WTC11 (cell line): ENCODE results near the gene NLGN4X. TPM values are rescaled to one million over a fixed set of nuclear protein-coding genes. Genes with fewer than 3 reads are reported as not detected.

Source experiments
- ATAC-seq: fragments of 200-7000 bp; cut with Tn5 transposase; 2 replicates; pipeline ENCODE4 v1.10.0; 2021; ENCODE audit warnings: mild to moderate bottlenecking, moderate library complexity
- CTCF ChIA-PET: fragments of 300-600 bp; sonication (Branson Sonifier 250); formaldehyde crosslinking; loops from one replicate; lab custom pipeline; 2021; ENCODE audit warnings: antibody characterized with exemption; lab: Charles Lee
- POLR2A ChIA-PET: fragments of 350-600 bp; sonication (Branson Sonifier 250); formaldehyde crosslinking; loops from one replicate; lab custom pipeline; 2021; ENCODE audit warnings: antibody characterized with exemption; lab: Charles Lee
- DNase-seq: peaks from one replicate; pipeline ENCODE4 v3.0.0; 2021; ENCODE audit warnings: low spot score
- H3K27ac Mint-ChIP-seq: 2 replicates; pipeline ENCODE4 v1.8.0; 2021; ENCODE audit warnings: mixed read lengths
- H3K27me3 Mint-ChIP-seq: 2 replicates; pipeline ENCODE4 v1.8.0; 2021; ENCODE audit warnings: low read depth, mild to moderate bottlenecking, moderate library complexity, mixed read lengths
- H3K36me3 Mint-ChIP-seq: 2 replicates; pipeline ENCODE4 v1.8.0; 2021; ENCODE audit warnings: mixed read lengths
- H3K4me1 Mint-ChIP-seq: 2 replicates; pipeline ENCODE4 v1.8.0; 2022; ENCODE audit warnings: mixed read lengths
- H3K4me3 Mint-ChIP-seq: 2 replicates; pipeline ENCODE4 v1.8.0; 2021; ENCODE audit warnings: mild to moderate bottlenecking, moderate library complexity, mixed read lengths
- H3K9me3 Mint-ChIP-seq: 2 replicates; pipeline ENCODE4 v1.8.0; 2021; ENCODE audit warnings: mixed read lengths
- ATF1 ChIP-seq: sonication (generic); formaldehyde crosslinking; IDR thresholded peaks from 2 replicates; pipeline ENCODE4 v1.8.1; 2023; ENCODE audit warnings: mild to moderate bottlenecking, moderate library complexity, missing genetic modification reagents
- CREB1 ChIP-seq: sonication (generic); formaldehyde crosslinking; IDR thresholded peaks from 2 replicates; pipeline ENCODE4 v1.8.0; 2023; ENCODE audit warnings: mild to moderate bottlenecking, missing genetic modification reagents
- ETV6 ChIP-seq: sonication (generic); formaldehyde crosslinking; IDR thresholded peaks from 2 replicates; pipeline ENCODE4 v1.8.1; 2022; ENCODE audit warnings: mild to moderate bottlenecking, missing genetic modification reagents
- FOXJ3 ChIP-seq: sonication (generic); formaldehyde crosslinking; IDR thresholded peaks from 2 replicates; pipeline ENCODE4 v1.9.0; 2021; ENCODE audit warnings: missing genetic modification reagents, mild to moderate bottlenecking, borderline replicate concordance
- IRF2 ChIP-seq: sonication (generic); formaldehyde crosslinking; IDR thresholded peaks from 2 replicates; pipeline ENCODE4 v1.8.0; 2022; ENCODE audit warnings: low read depth, missing genetic modification reagents, borderline replicate concordance
- JAZF1 ChIP-seq: fragments of 250-450 bp; sonication (Bioruptor Pico); IDR thresholded peaks from 2 replicates; pipeline ENCODE4 v1.9.0; 2021; ENCODE audit warnings: moderate library complexity, mild to moderate bottlenecking, inconsistent platforms
- RELA ChIP-seq: sonication (generic); formaldehyde crosslinking; IDR thresholded peaks from 2 replicates; pipeline ENCODE4 v1.8.1; 2022; ENCODE audit warnings: missing genetic modification reagents, mild to moderate bottlenecking, borderline replicate concordance
- RORB ChIP-seq: fragments of 250-450 bp; sonication (Bioruptor Pico); IDR thresholded peaks from 2 replicates; pipeline ENCODE4 v1.9.0; 2021; ENCODE audit warnings: mild to moderate bottlenecking
- total RNA-seq: library from RNA; stranded (reverse); gene quantifications from 3 replicates; pipeline ENCODE4 v1.2.3, GENCODE V29; 2021
- TF ChIP-seq, protein P1 (sequence below): sonication (generic); formaldehyde crosslinking; IDR thresholded peaks from 2 replicates; pipeline ENCODE4 v1.8.0; 2022; ENCODE audit warnings: missing genetic modification reagents
- TF ChIP-seq, protein P2 (sequence below): sonication (generic); formaldehyde crosslinking; IDR thresholded peaks from 2 replicates; pipeline ENCODE4 v1.8.0; 2023; ENCODE audit warnings: mild to moderate bottlenecking, missing genetic modification reagents
- TF ChIP-seq, protein P3 (sequence below): fragments of 250-450 bp; sonication (Bioruptor Pico); IDR thresholded peaks from 2 replicates; pipeline ENCODE4 v1.9.0; 2021; ENCODE audit warnings: moderate library complexity, mild to moderate bottlenecking, inconsistent platforms, borderline replicate concordance
- TF ChIP-seq, protein P4 (sequence below): fragments of 250-450 bp; sonication (Bioruptor Pico); IDR thresholded peaks from 2 replicates; pipeline ENCODE4 v1.9.0; 2021; ENCODE audit warnings: mild to moderate bottlenecking
- TF ChIP-seq, protein P5 (sequence below): sonication (generic); formaldehyde crosslinking; IDR thresholded peaks from 2 replicates; pipeline ENCODE4 v1.8.1; 2022; ENCODE audit warnings: mild to moderate bottlenecking, missing genetic modification reagents, moderate library complexity, borderline replicate concordance
- TF ChIP-seq, protein P6 (sequence below): sonication (generic); formaldehyde crosslinking; IDR thresholded peaks from 2 replicates; pipeline ENCODE4 v1.8.0; 2022; ENCODE audit warnings: mild to moderate bottlenecking, missing genetic modification reagents
- TF ChIP-seq, protein P7 (sequence below): sonication (generic); formaldehyde crosslinking; IDR thresholded peaks from 2 replicates; pipeline ENCODE4 v1.8.0; 2023; ENCODE audit warnings: missing genetic modification reagents
- TF ChIP-seq, protein P8 (sequence below): fragments of 250-450 bp; sonication (Bioruptor Pico); IDR thresholded peaks from 2 replicates; pipeline ENCODE4 v1.9.0; 2021; ENCODE audit warnings: mild to moderate bottlenecking

Gene NLGN4X
- total RNA-seq, 1 experiment from 2014 or later, result 53.8 TPM

- ChIA-PET POLR2A (no interaction called here), CTCF (no interaction called here)
- H3K27me3 Mint-ChIP-seq, result no peaks in the 10 kb centered on the region
- TF ChIP-seq CREB1 (CRISPR knock-in tag) (no peak), ETV6 (CRISPR knock-in tag) (no peak), FOXJ3 (CRISPR knock-in tag) (no peak), JAZF1 (CRISPR knock-in tag) (no peak), ATF1 (CRISPR knock-in tag) (no peak), RELA (CRISPR knock-in tag) (no peak), RORB (no peak)
- TF ChIP-seq, protein P1, sequence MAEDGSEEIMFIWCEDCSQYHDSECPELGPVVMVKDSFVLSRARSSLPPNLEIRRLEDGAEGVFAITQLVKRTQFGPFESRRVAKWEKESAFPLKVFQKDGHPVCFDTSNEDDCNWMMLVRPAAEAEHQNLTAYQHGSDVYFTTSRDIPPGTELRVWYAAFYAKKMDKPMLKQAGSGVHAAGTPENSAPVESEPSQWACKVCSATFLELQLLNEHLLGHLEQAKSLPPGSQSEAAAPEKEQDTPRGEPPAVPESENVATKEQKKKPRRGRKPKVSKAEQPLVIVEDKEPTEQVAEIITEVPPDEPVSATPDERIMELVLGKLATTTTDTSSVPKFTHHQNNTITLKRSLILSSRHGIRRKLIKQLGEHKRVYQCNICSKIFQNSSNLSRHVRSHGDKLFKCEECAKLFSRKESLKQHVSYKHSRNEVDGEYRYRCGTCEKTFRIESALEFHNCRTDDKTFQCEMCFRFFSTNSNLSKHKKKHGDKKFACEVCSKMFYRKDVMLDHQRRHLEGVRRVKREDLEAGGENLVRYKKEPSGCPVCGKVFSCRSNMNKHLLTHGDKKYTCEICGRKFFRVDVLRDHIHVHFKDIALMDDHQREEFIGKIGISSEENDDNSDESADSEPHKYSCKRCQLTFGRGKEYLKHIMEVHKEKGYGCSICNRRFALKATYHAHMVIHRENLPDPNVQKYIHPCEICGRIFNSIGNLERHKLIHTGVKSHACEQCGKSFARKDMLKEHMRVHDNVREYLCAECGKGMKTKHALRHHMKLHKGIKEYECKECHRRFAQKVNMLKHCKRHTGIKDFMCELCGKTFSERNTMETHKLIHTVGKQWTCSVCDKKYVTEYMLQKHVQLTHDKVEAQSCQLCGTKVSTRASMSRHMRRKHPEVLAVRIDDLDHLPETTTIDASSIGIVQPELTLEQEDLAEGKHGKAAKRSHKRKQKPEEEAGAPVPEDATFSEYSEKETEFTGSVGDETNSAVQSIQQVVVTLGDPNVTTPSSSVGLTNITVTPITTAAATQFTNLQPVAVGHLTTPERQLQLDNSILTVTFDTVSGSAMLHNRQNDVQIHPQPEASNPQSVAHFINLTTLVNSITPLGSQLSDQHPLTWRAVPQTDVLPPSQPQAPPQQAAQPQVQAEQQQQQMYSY (CRISPR knock-in tag), result no peak
- TF ChIP-seq, protein P2, sequence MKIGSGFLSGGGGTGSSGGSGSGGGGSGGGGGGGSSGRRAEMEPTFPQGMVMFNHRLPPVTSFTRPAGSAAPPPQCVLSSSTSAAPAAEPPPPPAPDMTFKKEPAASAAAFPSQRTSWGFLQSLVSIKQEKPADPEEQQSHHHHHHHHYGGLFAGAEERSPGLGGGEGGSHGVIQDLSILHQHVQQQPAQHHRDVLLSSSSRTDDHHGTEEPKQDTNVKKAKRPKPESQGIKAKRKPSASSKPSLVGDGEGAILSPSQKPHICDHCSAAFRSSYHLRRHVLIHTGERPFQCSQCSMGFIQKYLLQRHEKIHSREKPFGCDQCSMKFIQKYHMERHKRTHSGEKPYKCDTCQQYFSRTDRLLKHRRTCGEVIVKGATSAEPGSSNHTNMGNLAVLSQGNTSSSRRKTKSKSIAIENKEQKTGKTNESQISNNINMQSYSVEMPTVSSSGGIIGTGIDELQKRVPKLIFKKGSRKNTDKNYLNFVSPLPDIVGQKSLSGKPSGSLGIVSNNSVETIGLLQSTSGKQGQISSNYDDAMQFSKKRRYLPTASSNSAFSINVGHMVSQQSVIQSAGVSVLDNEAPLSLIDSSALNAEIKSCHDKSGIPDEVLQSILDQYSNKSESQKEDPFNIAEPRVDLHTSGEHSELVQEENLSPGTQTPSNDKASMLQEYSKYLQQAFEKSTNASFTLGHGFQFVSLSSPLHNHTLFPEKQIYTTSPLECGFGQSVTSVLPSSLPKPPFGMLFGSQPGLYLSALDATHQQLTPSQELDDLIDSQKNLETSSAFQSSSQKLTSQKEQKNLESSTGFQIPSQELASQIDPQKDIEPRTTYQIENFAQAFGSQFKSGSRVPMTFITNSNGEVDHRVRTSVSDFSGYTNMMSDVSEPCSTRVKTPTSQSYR (CRISPR knock-in tag), result no peak
- TF ChIP-seq, protein P3, sequence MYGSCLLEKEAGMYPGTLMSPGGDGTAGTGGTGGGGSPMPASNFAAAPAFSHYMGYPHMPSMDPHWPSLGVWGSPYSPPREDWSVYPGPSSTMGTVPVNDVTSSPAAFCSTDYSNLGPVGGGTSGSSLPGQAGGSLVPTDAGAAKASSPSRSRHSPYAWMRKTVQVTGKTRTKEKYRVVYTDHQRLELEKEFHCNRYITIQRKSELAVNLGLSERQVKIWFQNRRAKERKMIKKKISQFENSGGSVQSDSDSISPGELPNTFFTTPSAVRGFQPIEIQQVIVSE (CRISPR knock-in tag), result no peak
- TF ChIP-seq, protein P4, sequence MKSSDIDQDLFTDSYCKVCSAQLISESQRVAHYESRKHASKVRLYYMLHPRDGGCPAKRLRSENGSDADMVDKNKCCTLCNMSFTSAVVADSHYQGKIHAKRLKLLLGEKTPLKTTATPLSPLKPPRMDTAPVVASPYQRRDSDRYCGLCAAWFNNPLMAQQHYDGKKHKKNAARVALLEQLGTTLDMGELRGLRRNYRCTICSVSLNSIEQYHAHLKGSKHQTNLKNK (CRISPR knock-in tag), result no peak
- peaks cover 2% of the 10 kb centered on the region; the same call in 1 of the 2 replicates for H3K9me3 Mint-ChIP-seq
- no peak overlapping the region for H3K4me3 Mint-ChIP-seq
- DNase-seq, result no peak
- no peak overlapping the region for H3K27ac Mint-ChIP-seq
- peaks cover 10% of the 10 kb centered on the region for H3K4me1 Mint-ChIP-seq
- no peak for ATAC-seq
- no peaks in the 10 kb centered on the region for H3K36me3 Mint-ChIP-seq
Measured at GRCh38 chrX:5979338-5979737, 249.3 kb downstream of the NLGN4X start.

GRCh38 chrX:5976332-5976731 is 252.3 kb downstream of the NLGN4X start:
- no peak overlapping the region for H3K27ac Mint-ChIP-seq
- CTCF ChIA-PET, result no interaction called here
- DNase-seq, result no peak
- H3K27me3 Mint-ChIP-seq, result no peaks in the 10 kb centered on the region
- peaks cover 9% of the 10 kb centered on the region; the same call in 1 of the 2 replicates for H3K4me1 Mint-ChIP-seq
- peaks cover 5% of the 10 kb centered on the region; the same call in 1 of the 2 replicates for H3K9me3 Mint-ChIP-seq
- no peak overlapping the region for H3K4me3 Mint-ChIP-seq
- ATAC-seq, result no peak
- H3K36me3 Mint-ChIP-seq, result no peaks in the 10 kb centered on the region
- POLR2A ChIA-PET, result no interaction called here
- TF ChIP-seq, protein P5, sequence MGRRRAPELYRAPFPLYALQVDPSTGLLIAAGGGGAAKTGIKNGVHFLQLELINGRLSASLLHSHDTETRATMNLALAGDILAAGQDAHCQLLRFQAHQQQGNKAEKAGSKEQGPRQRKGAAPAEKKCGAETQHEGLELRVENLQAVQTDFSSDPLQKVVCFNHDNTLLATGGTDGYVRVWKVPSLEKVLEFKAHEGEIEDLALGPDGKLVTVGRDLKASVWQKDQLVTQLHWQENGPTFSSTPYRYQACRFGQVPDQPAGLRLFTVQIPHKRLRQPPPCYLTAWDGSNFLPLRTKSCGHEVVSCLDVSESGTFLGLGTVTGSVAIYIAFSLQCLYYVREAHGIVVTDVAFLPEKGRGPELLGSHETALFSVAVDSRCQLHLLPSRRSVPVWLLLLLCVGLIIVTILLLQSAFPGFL, result no peak
- no peak for TF ChIP-seq JAZF1 (CRISPR knock-in tag)
- TF ChIP-seq, protein P6, sequence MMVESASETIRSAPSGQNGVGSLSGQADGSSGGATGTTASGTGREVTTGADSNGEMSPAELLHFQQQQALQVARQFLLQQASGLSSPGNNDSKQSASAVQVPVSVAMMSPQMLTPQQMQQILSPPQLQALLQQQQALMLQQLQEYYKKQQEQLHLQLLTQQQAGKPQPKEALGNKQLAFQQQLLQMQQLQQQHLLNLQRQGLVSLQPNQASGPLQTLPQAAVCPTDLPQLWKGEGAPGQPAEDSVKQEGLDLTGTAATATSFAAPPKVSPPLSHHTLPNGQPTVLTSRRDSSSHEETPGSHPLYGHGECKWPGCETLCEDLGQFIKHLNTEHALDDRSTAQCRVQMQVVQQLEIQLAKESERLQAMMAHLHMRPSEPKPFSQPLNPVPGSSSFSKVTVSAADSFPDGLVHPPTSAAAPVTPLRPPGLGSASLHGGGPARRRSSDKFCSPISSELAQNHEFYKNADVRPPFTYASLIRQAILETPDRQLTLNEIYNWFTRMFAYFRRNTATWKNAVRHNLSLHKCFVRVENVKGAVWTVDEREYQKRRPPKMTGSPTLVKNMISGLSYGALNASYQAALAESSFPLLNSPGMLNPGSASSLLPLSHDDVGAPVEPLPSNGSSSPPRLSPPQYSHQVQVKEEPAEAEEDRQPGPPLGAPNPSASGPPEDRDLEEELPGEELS (CRISPR knock-in tag), result no peak
- TF ChIP-seq, protein P7, sequence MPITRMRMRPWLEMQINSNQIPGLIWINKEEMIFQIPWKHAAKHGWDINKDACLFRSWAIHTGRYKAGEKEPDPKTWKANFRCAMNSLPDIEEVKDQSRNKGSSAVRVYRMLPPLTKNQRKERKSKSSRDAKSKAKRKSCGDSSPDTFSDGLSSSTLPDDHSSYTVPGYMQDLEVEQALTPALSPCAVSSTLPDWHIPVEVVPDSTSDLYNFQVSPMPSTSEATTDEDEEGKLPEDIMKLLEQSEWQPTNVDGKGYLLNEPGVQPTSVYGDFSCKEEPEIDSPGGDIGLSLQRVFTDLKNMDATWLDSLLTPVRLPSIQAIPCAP, result no peak
- TF ChIP-seq, protein P1 (CRISPR knock-in tag), result no peak
- TF ChIP-seq, protein P8, sequence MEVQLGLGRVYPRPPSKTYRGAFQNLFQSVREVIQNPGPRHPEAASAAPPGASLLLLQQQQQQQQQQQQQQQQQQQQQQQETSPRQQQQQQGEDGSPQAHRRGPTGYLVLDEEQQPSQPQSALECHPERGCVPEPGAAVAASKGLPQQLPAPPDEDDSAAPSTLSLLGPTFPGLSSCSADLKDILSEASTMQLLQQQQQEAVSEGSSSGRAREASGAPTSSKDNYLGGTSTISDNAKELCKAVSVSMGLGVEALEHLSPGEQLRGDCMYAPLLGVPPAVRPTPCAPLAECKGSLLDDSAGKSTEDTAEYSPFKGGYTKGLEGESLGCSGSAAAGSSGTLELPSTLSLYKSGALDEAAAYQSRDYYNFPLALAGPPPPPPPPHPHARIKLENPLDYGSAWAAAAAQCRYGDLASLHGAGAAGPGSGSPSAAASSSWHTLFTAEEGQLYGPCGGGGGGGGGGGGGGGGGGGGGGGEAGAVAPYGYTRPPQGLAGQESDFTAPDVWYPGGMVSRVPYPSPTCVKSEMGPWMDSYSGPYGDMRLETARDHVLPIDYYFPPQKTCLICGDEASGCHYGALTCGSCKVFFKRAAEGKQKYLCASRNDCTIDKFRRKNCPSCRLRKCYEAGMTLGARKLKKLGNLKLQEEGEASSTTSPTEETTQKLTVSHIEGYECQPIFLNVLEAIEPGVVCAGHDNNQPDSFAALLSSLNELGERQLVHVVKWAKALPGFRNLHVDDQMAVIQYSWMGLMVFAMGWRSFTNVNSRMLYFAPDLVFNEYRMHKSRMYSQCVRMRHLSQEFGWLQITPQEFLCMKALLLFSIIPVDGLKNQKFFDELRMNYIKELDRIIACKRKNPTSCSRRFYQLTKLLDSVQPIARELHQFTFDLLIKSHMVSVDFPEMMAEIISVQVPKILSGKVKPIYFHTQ, result no peak
- no peak for TF ChIP-seq IRF2 (CRISPR knock-in tag)
